Measurements from ENCODE around the gene EEF1A2. TPM values are rescaled to one million over a fixed set of nuclear protein-coding genes. Genes with fewer than 3 reads are reported as not detected.

The EEF1A2 gene
- polyA plus RNA-seq, 2 of the 4 experiments (the other 2 are of a cell fraction), result 16.3 to 129 TPM

DNA sequence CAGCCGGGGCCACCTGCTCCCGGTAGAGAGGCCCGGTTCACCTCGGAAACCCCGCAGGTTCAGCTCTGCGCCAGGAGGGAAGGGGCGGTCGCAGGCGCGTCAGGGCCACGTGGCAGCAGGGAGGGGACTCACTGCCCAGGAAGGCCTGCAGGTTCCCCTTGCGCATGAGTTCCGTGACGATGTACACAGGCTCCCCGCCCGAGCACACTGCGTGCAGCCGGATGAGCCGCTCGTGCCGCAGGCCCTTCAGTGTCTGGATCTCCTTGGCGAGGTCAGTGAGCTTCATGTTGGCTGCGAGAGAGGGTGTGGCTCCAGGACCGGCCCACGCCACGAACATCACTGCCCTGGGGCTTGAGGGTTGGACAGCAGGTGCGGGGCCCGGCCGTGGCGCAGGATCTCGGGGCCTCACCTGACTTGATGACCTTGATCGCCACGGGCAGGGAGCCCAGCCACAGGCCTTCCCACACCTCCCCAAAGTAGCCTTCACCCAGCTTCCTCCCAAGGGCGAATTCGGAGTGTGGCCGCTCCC is 43.2 kb upstream of the EEF1A2 start:
- DNase-seq (ENCODE audit: low read depth in 1 of 2, low spot score in 1 of 2) (no peak), FAIRE-seq (no peak), ATAC-seq (no peak)
- no peak overlapping the region for H3K27ac ChIP-seq
- POLR2A ChIA-PET, result interaction anchor here (1.0 kb wide), 1 partner anchor 439 kb away, joined by 4 read pairs; the partner anchor contains the start of gene PRPF6
- H3K4me3 ChIP-seq, result no peak overlapping the region
- CTCF ChIA-PET, result interaction anchor here (0.6 to 2.0 kb wide), 3 partner anchors 46 to 579 kb away, joined by 3 to 7 read pairs (median 4); no protein-coding TSS in a partner anchor
- H3K9me3 ChIP-seq, result no peaks in the 10 kb centered on the region
- WGBS (ENCODE audit: missing lambda C conversion rate), result 88% methylated on average over 22 of the region's 36 CpGs
- H3K4me2 ChIP-seq, result no peak overlapping the region
- H3K4me1 ChIP-seq, result peaks cover 19% of the 10 kb centered on the region
- TF ChIP-seq, protein P1, sequence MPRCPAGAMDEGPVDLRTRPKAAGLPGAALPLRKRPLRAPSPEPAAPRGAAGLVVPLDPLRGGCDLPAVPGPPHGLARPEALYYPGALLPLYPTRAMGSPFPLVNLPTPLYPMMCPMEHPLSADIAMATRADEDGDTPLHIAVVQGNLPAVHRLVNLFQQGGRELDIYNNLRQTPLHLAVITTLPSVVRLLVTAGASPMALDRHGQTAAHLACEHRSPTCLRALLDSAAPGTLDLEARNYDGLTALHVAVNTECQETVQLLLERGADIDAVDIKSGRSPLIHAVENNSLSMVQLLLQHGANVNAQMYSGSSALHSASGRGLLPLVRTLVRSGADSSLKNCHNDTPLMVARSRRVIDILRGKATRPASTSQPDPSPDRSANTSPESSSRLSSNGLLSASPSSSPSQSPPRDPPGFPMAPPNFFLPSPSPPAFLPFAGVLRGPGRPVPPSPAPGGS (IDR thresholded peaks at IDR 0.05), result no peak
- TF ChIP-seq HOXB5 (CRISPR knock-in tag; IDR thresholded peaks at IDR 0.05) (no peak), CHD2 (IDR thresholded peaks at IDR 0.05; ENCODE audit: low read length, partially characterized antibody) (no peak), JUN (IDR thresholded peaks at IDR 0.05) (no peak), ZNF302 (CRISPR knock-in tag; IDR thresholded peaks at IDR 0.05) (no peak), EP300 (IDR thresholded peaks at IDR 0.05) (no peak), E2F6 (IDR thresholded peaks at IDR 0.05; ENCODE audit: borderline replicate concordance, low read depth) (no peak), JUNB (IDR thresholded peaks at IDR 0.05) (no peak), HES2 (IDR thresholded peaks at IDR 0.05) (no peak), HOXA7 (CRISPR knock-in tag; IDR thresholded peaks at IDR 0.05) (no peak), PBX3 (IDR thresholded peaks at IDR 0.05) (no peak), FOSL2 (IDR thresholded peaks at IDR 0.05) (no peak), FOSL2 (CRISPR knock-in tag; IDR thresholded peaks at IDR 0.05) (no peak), SREBF2 (IDR thresholded peaks at IDR 0.05) (no peak)

DNA sequence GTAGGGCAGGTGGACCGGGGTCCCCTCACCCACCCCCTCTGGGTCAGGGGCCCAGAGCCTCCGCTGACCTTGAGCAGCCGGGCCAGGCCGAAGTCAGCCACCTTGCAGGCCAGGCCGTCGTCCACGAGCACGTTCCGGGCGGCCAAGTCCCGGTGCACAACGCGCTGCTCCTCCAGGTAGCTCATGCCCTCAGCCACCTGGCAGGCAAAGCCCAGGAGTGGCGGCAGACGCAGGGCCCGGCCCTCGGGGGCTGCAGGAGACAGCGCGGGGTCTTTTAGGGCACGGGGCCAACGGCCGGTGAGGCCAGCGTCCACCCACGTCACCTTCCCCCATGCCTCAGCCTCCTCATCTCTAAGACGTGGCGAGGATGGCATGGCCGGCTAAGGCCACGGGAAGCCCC is 42.5 kb upstream of the EEF1A2 start:
- Histone ChIP-seq H3K4me3 (no peak overlapping the region), H3K27ac (no peak overlapping the region), H3K4me2 (no peak overlapping the region), H3K9me3 (no peaks in the 10 kb centered on the region), H3K4me1 (peaks cover 26% of the 10 kb centered on the region)
- no peak for DNase-seq (ENCODE audit: low read depth in 1 of 2, low spot score in 1 of 2)
- ChIA-PET CTCF (interaction anchor here (1.1 to 4.8 kb wide), 3 partner anchors 12 to 432 kb away, joined by 4 to 93 read pairs (median 7); partner anchors contain the start of gene FNDC11), POLR2A (no interaction called here)
- FAIRE-seq, result no peak
- ATAC-seq, result no peak
- TF ChIP-seq NR3C1 (IDR thresholded peaks at IDR 0.05), result no peak
- no peak for TF ChIP-seq NPAS2 (CRISPR knock-in tag; IDR thresholded peaks at IDR 0.05; ENCODE audit: borderline replicate concordance)
- no peak for TF ChIP-seq FOSB (CRISPR knock-in tag; IDR thresholded peaks at IDR 0.05)
- TF ChIP-seq CBX2 (IDR thresholded peaks at IDR 0.05; ENCODE audit: borderline replicate concordance, low read depth), result no peak
- TF ChIP-seq, protein P2, sequence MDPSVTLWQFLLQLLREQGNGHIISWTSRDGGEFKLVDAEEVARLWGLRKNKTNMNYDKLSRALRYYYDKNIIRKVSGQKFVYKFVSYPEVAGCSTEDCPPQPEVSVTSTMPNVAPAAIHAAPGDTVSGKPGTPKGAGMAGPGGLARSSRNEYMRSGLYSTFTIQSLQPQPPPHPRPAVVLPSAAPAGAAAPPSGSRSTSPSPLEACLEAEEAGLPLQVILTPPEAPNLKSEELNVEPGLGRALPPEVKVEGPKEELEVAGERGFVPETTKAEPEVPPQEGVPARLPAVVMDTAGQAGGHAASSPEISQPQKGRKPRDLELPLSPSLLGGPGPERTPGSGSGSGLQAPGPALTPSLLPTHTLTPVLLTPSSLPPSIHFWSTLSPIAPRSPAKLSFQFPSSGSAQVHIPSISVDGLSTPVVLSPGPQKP (IDR thresholded peaks at IDR 0.05; ENCODE audit: low read depth, low read length), result no peak
- no peak for TF ChIP-seq CEBPB (IDR thresholded peaks at IDR 0.05)
- no peak for TF ChIP-seq EHF (CRISPR knock-in tag; IDR thresholded peaks at IDR 0.05)
- 95% methylated on average over 7 of the region's 28 CpGs for WGBS (ENCODE audit: missing lambda C conversion rate)
